Nephron (organoid): ENCODE results near the gene SMURF1.

Experiments used
- H3K27ac Mint-ChIP-seq, 3 experiments: 2 replicates each; pipeline ENCODE4 v1.8.0; 2020; ENCODE audit warnings: mixed read lengths in 3 of 3, mild to moderate bottlenecking in 2 of 3, moderate library complexity in 1 of 3
- H3K27me3 Mint-ChIP-seq: 2 replicates; pipeline ENCODE4 v1.8.0; 2021; ENCODE audit warnings: low read depth, mild to moderate bottlenecking, moderate library complexity, mixed read lengths
- H3K36me3 Mint-ChIP-seq: 2 replicates; pipeline ENCODE4 v1.8.0; 2020; ENCODE audit warnings: low read depth, mixed read lengths
- H3K4me1 Mint-ChIP-seq: 2 replicates; pipeline ENCODE4 v1.8.0; 2020; ENCODE audit warnings: mixed read lengths
- H3K4me3 Mint-ChIP-seq, 3 experiments: 2 replicates each; pipeline ENCODE4 v1.8.0; 2020; ENCODE audit warnings: mild to moderate bottlenecking in 3 of 3, mixed read lengths in 3 of 3, moderate library complexity in 2 of 3
- H3K9me3 Mint-ChIP-seq: 2 replicates; pipeline ENCODE4 v1.8.0; 2020; ENCODE audit warnings: mixed read lengths
- TF ChIP-seq, protein P1 (sequence below), 3 experiments: fragments of 200-600 bp; sonication (generic); IDR thresholded peaks; one replicate each; pipeline ENCODE4 v1.5.0; 2021; ENCODE audit warnings: antibody characterized with exemption in 3 of 3; ENCODE audit not compliant: unreplicated experiment in 3 of 3

The SMURF1 gene

GRCh38 chr7:99146979-99147378 is 3.1 kb upstream of the SMURF1 start:
- TF ChIP-seq, protein P1, sequence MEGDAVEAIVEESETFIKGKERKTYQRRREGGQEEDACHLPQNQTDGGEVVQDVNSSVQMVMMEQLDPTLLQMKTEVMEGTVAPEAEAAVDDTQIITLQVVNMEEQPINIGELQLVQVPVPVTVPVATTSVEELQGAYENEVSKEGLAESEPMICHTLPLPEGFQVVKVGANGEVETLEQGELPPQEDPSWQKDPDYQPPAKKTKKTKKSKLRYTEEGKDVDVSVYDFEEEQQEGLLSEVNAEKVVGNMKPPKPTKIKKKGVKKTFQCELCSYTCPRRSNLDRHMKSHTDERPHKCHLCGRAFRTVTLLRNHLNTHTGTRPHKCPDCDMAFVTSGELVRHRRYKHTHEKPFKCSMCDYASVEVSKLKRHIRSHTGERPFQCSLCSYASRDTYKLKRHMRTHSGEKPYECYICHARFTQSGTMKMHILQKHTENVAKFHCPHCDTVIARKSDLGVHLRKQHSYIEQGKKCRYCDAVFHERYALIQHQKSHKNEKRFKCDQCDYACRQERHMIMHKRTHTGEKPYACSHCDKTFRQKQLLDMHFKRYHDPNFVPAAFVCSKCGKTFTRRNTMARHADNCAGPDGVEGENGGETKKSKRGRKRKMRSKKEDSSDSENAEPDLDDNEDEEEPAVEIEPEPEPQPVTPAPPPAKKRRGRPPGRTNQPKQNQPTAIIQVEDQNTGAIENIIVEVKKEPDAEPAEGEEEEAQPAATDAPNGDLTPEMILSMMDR (IDR thresholded peaks at IDR 0.05; ENCODE audit: unreplicated experiment in 3 of 3), result no peak
- peaks cover 19% of the 10 kb centered on the region for H3K4me1 Mint-ChIP-seq
- H3K4me3 Mint-ChIP-seq, result peak overlapping the region; percentile 34 to 75 (median 56)
- no peaks in the 10 kb centered on the region for H3K9me3 Mint-ChIP-seq
- no peaks in the 10 kb centered on the region for H3K36me3 Mint-ChIP-seq
- no peak overlapping the region for H3K27ac Mint-ChIP-seq
- no peaks in the 10 kb centered on the region for H3K27me3 Mint-ChIP-seq

GRCh38 chr7:99143521-99143852 is 421 bp downstream of the SMURF1 start:
- H3K27me3 Mint-ChIP-seq, result no peaks in the 10 kb centered on the region
- no peaks in the 10 kb centered on the region for H3K9me3 Mint-ChIP-seq
- TF ChIP-seq, protein P1 (IDR thresholded peaks at IDR 0.05; ENCODE audit: unreplicated experiment in 3 of 3), result no peak
- H3K36me3 Mint-ChIP-seq, result no peaks in the 10 kb centered on the region
- H3K27ac Mint-ChIP-seq, result peak overlapping the region; percentile 96 to 98 (median 97)
- peak overlapping the region; percentile 86 to 92 (median 88) for H3K4me3 Mint-ChIP-seq
- peaks cover 48% of the 10 kb centered on the region for H3K4me1 Mint-ChIP-seq

DNA sequence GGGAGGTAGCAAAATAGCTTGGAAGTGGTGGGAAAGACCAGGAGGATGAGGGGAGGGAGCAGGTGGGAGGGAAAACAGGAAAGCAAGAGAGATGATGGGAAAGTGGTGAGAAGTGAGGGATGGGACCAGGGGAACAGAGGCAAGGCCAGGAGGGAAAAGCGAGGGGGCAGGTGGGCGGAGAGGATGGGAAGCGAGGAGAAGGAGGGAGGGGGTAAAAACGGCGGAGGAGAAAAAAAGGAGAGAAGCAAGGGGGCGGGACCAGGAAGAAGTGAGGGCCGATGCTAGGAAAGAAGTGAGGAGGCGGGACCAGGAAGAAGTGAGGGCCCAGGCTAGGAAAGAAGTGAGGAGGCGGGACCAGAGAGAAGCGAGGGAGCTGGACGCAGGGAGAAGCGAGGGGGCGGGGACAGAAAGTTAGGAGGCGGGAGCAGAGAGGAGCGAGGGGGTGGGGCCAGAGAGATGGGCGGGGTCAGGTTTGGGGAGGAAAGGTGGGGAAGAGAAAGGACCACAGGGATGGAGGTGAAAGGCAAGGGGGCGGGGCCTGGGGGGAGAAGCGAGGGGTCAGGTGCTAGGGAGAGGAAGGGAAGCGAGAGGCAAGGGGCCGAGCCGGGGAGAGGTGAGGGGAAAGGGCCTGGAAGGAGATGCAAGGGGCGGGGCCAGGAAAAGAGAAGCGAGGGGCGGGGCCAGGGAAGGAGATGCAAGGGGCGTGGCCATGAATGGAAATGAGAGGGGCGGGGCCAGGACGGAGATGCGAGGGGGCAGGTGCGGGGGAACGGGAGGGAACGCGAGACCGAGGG is 984 bp downstream of the SMURF1 start:
- peaks cover 50% of the 10 kb centered on the region for H3K4me1 Mint-ChIP-seq
- TF ChIP-seq, protein P1 (IDR thresholded peaks at IDR 0.05; ENCODE audit: unreplicated experiment in 3 of 3), result no peak
- peak overlapping the region; percentile 96 to 98 (median 97) for H3K27ac Mint-ChIP-seq
- H3K9me3 Mint-ChIP-seq, result no peaks in the 10 kb centered on the region
- H3K4me3 Mint-ChIP-seq, result peak overlapping the region; percentile 86 to 92 (median 88)
- no peaks in the 10 kb centered on the region for H3K27me3 Mint-ChIP-seq
- H3K36me3 Mint-ChIP-seq, result no peaks in the 10 kb centered on the region

DNA sequence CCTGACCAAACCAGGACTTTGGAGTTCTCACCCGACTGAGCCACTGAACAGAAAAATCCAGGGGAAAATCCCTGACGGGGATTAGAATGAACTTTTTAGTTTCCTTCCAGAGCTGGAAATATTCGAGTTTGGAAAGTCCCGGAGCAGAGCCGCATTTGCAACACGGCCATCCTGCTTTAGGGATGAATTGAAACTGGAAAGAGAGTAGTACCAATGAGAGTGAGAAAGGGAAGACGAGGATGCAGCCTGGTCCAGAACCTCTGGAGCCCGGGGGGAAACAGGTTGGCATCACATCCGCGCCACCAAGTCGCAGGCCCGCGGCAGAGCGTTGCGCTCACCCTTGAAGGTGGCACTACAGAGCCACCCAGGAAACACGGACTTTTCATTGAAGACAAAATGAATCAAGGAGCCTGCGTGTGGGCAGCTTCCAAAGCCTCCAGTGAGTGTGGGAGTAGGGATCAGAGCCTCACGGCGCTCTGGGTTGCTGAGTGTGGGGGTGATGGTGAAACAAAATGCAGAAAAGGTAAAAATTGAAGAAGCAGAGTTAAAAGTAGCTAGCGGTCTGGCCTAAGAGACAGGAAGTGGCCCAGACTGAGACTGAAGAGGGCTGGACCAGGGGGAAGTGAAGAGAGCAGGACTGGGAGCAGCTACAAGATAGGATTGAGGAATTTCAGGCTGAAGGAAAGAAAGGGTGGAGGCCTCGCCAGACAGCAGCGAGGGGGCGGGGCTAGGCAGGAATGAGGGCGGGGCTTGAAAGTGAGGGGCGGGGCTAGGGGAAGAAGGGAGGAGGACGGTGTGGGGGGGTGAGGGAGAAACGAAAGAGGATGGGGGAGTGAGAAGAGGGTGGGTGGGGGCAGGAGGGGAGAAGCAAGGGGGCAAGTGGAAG is 1.8 kb downstream of the SMURF1 start:
- Mint-ChIP-seq H3K4me1 (peaks cover 56% of the 10 kb centered on the region), H3K36me3 (no peaks in the 10 kb centered on the region), H3K27me3 (no peaks in the 10 kb centered on the region), H3K9me3 (no peaks in the 10 kb centered on the region), H3K27ac (peak overlapping the region; percentile 96 to 98 (median 97)), H3K4me3 (peak overlapping the region; percentile 86 to 92 (median 88))
- TF ChIP-seq, protein P1 (IDR thresholded peaks at IDR 0.05; ENCODE audit: unreplicated experiment in 3 of 3), result no peak

DNA sequence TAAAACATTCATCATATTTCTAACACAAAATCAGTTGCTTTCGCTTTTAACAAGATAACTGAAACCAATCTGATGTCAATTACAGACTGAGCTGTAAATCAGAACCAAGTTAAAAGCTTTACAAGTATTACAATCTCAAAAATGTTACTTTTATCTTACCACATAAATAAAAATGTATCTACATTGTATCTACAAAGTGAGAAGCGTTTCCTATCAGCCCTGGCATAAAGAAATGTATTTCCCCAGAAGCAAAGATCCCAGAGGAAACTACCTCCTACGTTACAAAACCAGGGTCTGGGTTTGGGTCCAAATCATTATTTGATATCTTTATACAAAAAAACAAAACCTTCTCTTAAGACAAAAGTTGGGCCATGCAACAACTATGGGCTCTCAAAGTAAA is 2.6 kb downstream of the SMURF1 start:
- Mint-ChIP-seq H3K27ac (peak overlapping the region; percentile 96 to 98 (median 97)), H3K27me3 (no peaks in the 10 kb centered on the region), H3K4me1 (peaks cover 53% of the 10 kb centered on the region), H3K4me3 (peak overlapping the region; percentile 86 to 92 (median 88)), H3K36me3 (no peaks in the 10 kb centered on the region), H3K9me3 (no peaks in the 10 kb centered on the region)
- TF ChIP-seq, protein P1 (IDR thresholded peaks at IDR 0.05; ENCODE audit: unreplicated experiment in 3 of 3), result no peak
